Left lung (tissue), 10 donors: Measurements from ENCODE around the gene MTF2. TPM values are rescaled to one million over a fixed set of nuclear protein-coding genes. Genes with fewer than 3 reads are reported as not detected.

Experiments used
- ATAC-seq: fragments of 200-7000 bp; cut with Tn5 transposase; one replicate; pipeline ENCODE4 v1.9.1; 2020; ENCODE audit warnings: moderate library complexity
- DNase-seq, 4 donors: peaks; one replicate each; pipeline ENCODE4 v3.0.0-alpha.2; 2013 to 2020
- H3K27ac ChIP-seq, 2 donors: fragments of 200-600 bp; sonication (generic) in 1 of 2; one replicate each; pipeline versions ENCODE4 v1.5.0 to v1.8.0; 2020 to 2021
- H3K27me3 ChIP-seq, 2 donors: fragments of 200-600 bp; sonication (generic) in 1 of 2; one replicate each; pipeline versions ENCODE4 v1.5.0 to v1.8.0; 2020 to 2021
- H3K36me3 ChIP-seq, 2 donors: fragments of 200-600 bp; sonication (generic) in 1 of 2; one replicate each; pipeline versions ENCODE4 v1.5.0 to v1.8.0; 2020 to 2021
- H3K4me1 ChIP-seq, 2 donors: fragments of 200-600 bp; one replicate each; pipeline ENCODE4 v1.8.0; 2021
- H3K4me3 ChIP-seq, 2 donors: fragments of 200-600 bp; sonication (generic) in 1 of 2; one replicate each; pipeline versions ENCODE4 v1.5.0 to v1.8.0; 2020 to 2021; ENCODE audit warnings: mild to moderate bottlenecking in 1 of 2
- H3K9me3 ChIP-seq, 2 donors: fragments of 200-600 bp; sonication (generic) in 1 of 2; one replicate each; pipeline versions ENCODE4 v1.5.0 to v1.8.0; 2020 to 2021
- CTCF ChIP-seq, 2 donors: fragments of 200-600 bp; sonication (generic) in 1 of 2; IDR thresholded peaks; one replicate each; pipeline versions ENCODE4 v1.5.0 to v1.8.0; 2021; ENCODE audit warnings: antibody characterized with exemption in 2 of 2
- intact Hi-C, 2 donors: fragments of 100-400 bp; cut with DNase I; formaldehyde crosslinking; loops; one replicate each; pipeline versions ENCODE4 v1.11.2 to v1.14.2; 2022
- polyA plus RNA-seq, 6 donors: library from polyadenylated mRNA; unstranded; fragments of 120-200 nt; gene quantifications; one replicate each; pipeline ENCODE4 v1.2.1, GENCODE V29; 2013; ENCODE audit not compliant: insufficient read length in 6 of 6
- total RNA-seq, 2 donors: library from RNA; stranded (reverse); fragmentation: NEBNext Ultra II Directional; extraction: Animal tissue kit (Norgen Biotek cat#: 25700); gene quantifications; one replicate each; pipeline ENCODE4 v1.2.1, GENCODE V29; 2021
- donor health status: DM: no; HTN: yes; CAD: no.
- donor health status: DM: no; HTN: no; CAD: no.

The MTF2 gene
- total and polyA plus RNA-seq, 8 donors, result 22.3 to 76.3 (median 57.8) TPM

GRCh38 chr1:93081716-93082115, 2.6 kb downstream of the MTF2 start:
- peak overlapping the region in 1 of 2 donors; percentile 53 for H3K27ac ChIP-seq
- H3K9me3 ChIP-seq, result no peaks in the 10 kb centered on the region
- no peak for TF ChIP-seq CTCF (IDR thresholded peaks at IDR 0.05)
- H3K27me3 ChIP-seq, result no peaks in the 10 kb centered on the region
- intact Hi-C loops, result no loop called here
- peaks cover 11 to 41% of the 10 kb centered on the region in 2 donors for H3K4me1 ChIP-seq
- peak in 1 of 4 donors; percentile 31 for DNase-seq
- peak overlapping the region in 1 of 2 donors; percentile 81 for H3K4me3 ChIP-seq
- peaks cover 0 to 6% of the 10 kb centered on the region in 2 donors for H3K36me3 ChIP-seq
- ATAC-seq, result no peak

DNA sequence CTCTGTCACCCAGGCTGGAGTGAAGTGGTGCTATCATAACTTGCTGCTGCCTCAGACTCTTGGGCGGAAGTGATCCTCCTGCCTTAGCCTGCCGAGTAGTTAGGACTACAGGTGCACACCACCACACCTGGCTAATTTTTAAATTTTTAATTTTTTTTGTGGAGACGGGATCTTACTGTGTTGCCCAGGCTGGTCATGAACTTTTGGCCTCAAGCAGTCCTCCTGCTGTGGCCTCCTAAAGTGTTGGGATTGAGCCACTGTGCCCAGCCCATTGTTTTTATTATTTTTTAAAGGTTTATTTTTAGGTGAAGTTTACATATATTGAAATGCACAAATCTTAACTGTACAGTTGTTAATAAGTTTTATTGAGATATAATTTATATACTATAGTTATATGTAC, 3.2 kb downstream of the MTF2 start:
- intact Hi-C loops, result no loop called here
- no peak overlapping the region for H3K4me3 ChIP-seq
- ATAC-seq, result no peak

GRCh38 chr1:93083979-93084378, 4.9 kb downstream of the MTF2 start:
- DNase-seq (no peak), ATAC-seq (no peak)
- Histone ChIP-seq H3K27me3 (no peaks in the 10 kb centered on the region), H3K4me1 (peaks cover 11 to 35% of the 10 kb centered on the region in 2 donors), H3K9me3 (no peaks in the 10 kb centered on the region), H3K4me3 (no peak overlapping the region), H3K36me3 (peaks cover 0 to 6% of the 10 kb centered on the region in 2 donors), H3K27ac (no peak overlapping the region)
- intact Hi-C loops, result no loop called here
- no peak for TF ChIP-seq CTCF (IDR thresholded peaks at IDR 0.05)

More for the DNA sequence above, 3.2 kb downstream of the MTF2 start:
- Histone ChIP-seq H3K27ac (no peak overlapping the region), H3K27me3 (no peaks in the 10 kb centered on the region), H3K4me1 (peaks cover 11 to 41% of the 10 kb centered on the region in 2 donors), H3K9me3 (no peaks in the 10 kb centered on the region), H3K36me3 (peaks cover 0 to 6% of the 10 kb centered on the region in 2 donors)
- TF ChIP-seq CTCF (IDR thresholded peaks at IDR 0.05), result no peak
- DNase-seq, result no peak

- Histone ChIP-seq H3K9me3 (no peaks in the 10 kb centered on the region), H3K4me1 (peaks cover 0 to 7% of the 10 kb centered on the region in 2 donors), H3K4me3 (no peak overlapping the region), H3K36me3 (peaks cover 0 to 6% of the 10 kb centered on the region in 2 donors), H3K27ac (no peak overlapping the region), H3K27me3 (no peaks in the 10 kb centered on the region)
- DNase-seq (no peak), ATAC-seq (no peak)
- intact Hi-C loops, result no loop called here
- TF ChIP-seq CTCF (IDR thresholded peaks at IDR 0.05), result no peak
Measured at GRCh38 chr1:93087532-93087931, 8.4 kb downstream of the MTF2 start.

GRCh38 chr1:93093332-93094006, 14.4 kb downstream of the MTF2 start:
- no peaks in the 10 kb centered on the region for H3K27me3 ChIP-seq
- H3K9me3 ChIP-seq, result no peaks in the 10 kb centered on the region
- H3K4me3 ChIP-seq, result no peak overlapping the region
- no peak overlapping the region for H3K27ac ChIP-seq
- DNase-seq (no peak), ATAC-seq (no peak)
- H3K36me3 ChIP-seq, result peaks cover 0 to 6% of the 10 kb centered on the region in 2 donors
- intact Hi-C loops, result no loop called here
- peaks cover 0 to 20% of the 10 kb centered on the region in 2 donors for H3K4me1 ChIP-seq
- no peak for TF ChIP-seq CTCF (IDR thresholded peaks at IDR 0.05)
